CD4-positive, alpha-beta T cell treated with Interferon gamma for 1 hour (primary cell): Measurements from ENCODE around the gene NUDT16.

ENCODE experiments used
- DNase-seq: peaks from one replicate; pipeline ENCODE4 v3.0.0-alpha.2; 2020

The NUDT16 gene

DNA sequence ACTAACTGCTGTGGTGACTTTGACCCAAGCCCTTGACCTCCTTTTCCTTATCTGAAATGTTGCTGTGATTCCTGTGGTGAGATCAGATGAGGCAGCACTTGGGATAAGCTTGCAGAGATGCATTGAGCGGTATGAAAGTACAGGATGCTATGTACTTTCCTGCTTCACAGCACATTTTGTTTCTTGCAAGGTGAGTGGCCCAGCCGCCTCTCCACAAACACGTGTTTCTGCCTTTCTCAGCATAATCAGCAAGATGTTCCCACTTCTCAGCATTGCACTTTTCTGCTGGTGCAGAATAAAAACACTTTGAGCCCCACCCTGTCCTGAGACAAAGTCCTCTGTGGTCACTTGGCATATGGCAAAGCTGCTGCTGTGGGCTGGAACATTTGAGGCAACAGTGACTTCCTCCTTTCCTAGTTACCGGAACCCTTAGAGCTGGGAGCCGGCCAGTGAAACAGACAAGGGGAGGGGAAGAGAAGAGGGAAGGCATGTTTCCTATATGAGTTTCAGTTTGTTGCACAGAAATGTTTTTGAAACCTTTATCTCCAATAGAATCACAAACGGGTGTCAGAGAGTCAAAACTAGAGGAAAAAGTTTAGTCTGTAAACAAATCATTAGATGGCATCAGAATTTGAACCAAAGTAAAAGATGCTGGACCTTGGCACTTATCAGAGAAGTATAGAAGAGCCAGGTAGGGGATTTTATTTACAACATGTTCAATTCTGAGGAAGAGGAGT lies 5.0 kb downstream of the NUDT16 start:
- peak; percentile 47 for DNase-seq

DNA sequence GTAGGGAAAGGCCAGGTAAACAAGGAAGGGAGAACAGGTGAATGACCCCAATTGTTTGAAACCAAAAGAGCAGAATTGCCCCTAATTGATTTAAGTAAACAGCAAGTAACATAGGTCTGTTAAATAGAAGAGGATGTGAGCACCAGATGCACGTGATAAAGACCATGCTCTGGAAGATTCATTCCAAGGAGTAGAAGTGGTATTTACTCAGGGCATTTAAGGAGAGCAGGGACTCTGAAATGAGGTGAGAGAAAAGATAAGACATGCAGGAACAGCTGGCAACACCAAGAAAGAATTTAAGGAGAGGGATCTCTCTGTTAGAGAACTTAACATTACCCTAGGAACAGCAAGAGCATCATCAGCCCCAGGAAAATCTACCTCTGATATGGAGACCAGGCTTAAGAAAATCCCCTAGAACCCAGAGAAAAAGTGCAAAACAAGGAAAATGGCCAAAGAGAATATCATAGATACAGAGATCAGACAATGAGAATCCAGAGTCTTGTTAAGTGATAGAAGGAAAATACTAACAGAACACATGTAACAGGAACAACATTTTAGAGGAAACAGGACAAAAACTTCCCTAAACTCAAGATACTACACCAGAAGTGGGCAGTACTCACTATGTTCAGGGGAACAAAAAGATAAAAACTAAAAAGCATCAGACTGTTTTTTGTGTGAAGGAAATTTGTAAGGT lies 6.4 kb downstream of the NUDT16 start:
- DNase-seq, result no peak

DNA sequence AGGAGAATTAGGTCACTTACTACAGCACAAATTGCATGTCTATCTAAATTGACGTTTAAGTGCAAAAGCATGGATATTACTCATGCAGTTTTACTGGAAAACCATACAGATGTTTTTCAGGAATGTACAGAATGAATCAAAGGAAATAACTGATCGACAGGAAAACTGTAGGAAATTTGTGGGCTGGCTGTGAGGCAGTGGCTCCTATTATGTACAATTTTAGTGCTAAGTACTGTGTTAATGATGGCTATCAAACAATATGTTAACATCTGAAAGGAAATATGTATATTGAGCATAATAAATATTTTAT lies 6.9 kb downstream of the NUDT16 start:
- DNase-seq, result no peak

DNA sequence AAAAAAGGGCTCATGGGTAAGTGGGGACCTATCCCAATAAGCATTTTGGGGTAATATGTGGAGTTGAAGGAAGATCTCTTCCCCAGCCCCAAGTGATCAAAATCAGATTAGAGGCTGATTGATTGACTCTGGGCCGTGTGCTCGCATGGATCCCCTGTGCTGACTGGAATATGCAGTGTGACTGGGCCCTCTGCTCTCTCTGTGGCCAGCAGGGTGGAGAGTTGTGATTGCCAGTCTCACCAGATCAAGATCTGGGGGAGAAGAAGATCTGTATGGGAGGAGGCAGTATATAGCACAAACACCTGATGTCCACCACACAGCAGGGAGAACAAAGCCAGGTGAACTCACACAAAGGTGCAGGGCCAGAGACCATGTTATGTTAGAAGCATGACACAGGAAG lies 8.8 kb downstream of the NUDT16 start:
- no peak for DNase-seq

DNA sequence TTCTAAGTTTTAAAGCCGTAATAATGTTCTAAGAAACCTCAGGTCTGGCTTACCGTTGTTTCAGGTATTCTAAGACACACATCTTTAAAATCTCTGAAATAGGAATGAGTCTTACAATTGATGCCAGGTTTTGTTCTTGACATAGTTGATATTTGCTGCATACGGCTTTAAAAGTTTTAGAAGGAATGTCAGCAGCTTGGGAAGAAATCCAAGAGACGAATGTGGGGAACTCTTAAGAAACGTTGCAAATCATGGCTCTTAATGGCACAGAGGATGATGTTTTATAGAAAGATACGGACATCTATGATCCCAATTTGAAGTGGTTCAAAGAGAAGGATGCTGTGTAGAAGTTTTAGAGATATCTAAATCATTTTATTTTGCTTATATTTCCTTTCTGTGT lies 11.5 kb downstream of the NUDT16 start:
- DNase-seq, result no peak

DNA sequence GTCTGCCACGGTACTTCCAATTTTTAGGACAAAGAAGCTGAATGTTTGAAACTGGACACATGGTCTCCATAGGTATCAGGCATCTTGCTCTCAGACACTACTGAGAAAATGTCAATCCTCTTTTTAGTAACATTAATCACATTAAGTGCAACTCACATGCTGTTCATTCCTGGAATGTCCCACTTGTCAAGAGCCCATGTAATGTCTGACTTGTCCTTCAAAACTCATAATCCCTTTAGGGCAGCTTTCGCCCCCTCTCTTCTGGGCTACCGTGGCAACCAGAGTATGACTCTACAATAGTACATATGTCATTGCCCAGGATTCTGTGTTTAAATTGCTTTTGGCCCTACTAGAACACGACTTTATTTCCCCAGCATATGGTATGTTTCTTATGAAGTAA lies 12.3 kb downstream of the NUDT16 start:
- no peak for DNase-seq

DNA sequence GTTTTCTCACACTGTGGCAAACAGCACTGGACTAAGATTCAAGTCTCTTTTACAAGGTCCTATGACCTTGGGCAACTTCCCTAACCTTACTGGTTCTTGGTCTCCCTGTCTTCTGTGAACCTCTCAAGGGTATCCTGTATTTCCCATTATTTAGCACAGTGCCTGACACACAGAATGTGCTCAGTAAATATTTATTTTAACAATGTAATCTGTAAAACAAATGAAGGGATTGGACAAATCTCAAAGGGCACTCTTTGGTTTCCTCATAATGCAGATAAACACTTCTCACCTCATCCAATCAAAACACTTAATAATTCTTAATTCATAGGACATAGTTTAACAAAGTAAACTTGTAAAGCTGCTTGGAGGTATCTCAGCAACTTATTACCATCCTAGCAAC lies 12.8 kb downstream of the NUDT16 start:
- no peak for DNase-seq

DNA sequence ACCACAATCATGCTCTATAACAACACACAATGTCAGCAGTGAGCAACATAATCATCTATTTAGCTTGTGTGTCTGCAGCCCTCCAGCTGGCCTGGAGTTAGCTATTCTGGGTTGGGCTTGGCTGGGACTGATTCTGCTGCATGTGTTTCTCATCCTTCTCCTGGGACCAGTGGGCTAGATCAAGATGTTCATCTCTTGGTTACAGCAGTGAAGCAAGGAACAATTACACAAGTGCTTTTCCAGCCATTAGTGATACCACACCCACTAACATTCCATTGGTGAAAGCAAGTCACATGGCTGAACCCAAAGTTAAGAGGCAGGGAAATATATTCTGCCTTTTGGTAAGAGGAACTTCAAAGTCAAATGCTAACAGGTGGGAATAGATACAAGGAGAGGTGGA lies 14.6 kb downstream of the NUDT16 start:
- no peak for DNase-seq

DNA sequence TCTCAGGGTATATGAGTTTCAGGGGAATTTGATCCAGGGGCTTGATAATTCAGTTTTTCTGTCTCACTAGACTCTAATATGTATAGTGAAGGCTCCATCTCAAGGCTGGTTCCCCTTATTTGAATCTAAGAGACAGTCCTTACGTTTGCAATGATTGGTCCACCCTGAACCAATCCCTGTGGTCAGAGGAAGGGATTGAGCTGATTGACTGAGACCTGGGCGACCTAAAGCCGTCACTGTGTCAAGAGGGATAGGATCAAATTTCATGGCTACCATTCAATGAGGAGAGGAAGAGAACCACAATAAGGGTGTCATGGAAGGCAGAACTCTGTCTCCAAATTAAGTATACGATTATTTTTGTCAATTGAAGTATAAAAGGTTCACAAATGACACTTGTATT lies 16.3 kb downstream of the NUDT16 start:
- no peak for DNase-seq

DNA sequence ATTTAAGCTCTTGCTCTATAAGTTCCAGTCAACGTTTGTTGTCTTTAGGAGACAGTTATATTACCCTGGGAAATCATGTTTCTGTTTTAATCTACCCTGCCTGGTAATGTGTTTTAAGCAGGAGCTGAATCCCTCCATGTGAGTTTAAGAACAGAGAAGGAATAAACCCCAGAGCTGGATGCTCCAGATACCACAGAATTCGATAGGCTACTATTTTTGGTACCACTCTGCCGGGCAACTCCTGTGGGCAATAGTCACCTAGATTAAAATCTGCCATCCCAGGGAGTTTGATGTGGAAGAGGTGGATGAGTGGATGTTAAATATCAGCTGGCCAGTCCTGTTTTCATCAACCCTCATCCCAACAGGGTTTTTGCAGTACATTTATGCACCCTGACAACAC lies 20.4 kb downstream of the NUDT16 start:
- DNase-seq, result no peak

DNA sequence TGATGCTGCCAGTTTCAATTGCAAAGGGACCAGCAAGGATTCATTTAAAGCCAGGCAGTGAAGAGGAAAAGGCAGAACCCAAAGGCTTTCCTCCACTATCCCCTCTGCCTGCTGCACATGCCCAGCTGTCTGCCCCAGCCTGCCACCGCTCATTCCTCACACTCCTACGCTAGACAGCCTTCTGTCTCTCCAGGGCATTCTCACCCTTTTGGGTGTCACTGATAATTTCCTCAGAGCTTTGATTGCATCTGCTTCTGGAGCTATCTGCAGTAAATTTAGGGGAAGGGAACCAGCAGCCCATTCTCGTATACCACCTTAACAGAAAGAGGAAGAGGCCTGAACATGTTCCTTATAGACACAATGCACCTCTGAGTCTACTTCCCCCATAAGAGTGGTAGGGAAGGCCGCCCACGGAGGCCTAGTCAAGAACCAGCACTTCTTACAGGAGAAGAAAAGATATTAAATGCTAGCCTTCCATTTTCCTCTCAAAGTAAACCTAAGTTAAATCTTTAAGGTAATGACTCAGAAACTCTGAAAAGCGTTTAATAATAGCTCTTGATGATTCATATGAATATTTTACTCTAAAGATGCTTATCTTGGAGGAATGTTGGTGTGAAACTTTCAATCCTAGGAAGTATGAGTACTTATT lies 20.9 kb downstream of the NUDT16 start:
- no peak for DNase-seq

DNA sequence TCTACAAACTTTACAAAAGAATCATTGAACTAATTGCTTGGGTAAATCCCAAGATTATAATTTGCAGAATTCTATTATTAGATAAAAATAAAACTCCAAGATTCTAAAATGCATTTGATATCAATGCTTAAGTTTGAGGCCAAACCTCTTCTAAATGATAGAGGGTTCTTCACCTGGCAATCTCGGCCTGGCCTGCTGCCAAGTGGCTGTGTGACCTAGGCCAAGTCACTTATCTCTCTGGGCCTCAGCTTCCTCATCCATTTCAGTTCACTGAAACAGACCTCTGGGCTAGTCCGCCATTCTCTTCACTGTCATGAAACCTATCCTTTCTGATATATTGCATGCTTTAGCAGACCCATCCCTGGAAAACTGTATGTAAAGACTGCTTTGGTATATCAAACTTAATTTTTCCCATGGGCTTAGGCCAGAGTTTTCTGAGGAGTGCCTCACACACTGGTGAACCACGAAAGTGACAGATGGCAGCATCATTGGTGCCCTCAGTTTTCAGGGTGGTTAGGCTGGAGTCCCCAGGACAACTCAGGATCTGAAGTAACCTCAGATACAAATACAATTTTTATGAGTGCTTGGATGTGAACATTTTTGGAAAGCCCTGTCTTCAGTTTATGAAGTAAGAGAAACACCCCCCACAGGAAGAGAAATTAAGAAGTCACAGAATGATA lies 21.8 kb downstream of the NUDT16 start:
- DNase-seq, result no peak

DNA sequence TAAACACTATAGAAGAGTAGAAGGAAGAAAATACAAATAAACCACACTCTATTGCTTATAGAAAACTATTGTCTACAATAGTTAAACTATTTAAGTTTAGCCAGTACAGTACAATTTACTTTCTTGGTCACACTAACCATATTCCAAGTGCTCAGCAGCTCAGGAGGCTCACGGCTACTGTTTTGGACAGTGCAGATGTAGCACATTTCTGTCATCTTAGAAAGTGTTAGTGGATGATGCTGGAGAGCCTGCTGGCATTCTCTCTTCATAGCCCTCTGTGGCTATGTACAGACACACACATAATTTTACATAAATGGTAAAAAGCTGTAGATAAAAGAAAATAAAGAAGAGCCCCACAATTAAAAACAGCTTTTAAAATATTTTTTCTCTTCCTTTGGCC lies 23.8 kb downstream of the NUDT16 start:
- DNase-seq, result no peak

DNA sequence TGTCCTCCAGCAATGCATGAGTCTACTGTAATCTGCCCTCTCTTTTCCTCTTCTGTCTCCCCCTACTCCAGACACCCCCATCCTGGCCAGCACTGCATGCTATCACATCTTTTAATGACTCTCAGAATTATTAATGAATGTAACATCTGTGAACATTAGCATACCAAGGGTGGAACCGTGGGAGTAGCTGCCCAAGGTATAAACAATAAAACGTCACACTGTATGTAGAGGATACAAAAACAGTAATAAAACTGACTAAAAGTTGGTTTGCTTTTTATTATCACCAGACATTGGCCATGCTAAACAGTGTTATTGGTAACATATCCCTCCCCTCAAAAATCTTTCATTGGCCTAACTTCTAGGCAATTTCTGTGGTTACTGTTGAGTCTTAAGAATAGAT lies 24.7 kb downstream of the NUDT16 start:
- DNase-seq, result no peak

DNA sequence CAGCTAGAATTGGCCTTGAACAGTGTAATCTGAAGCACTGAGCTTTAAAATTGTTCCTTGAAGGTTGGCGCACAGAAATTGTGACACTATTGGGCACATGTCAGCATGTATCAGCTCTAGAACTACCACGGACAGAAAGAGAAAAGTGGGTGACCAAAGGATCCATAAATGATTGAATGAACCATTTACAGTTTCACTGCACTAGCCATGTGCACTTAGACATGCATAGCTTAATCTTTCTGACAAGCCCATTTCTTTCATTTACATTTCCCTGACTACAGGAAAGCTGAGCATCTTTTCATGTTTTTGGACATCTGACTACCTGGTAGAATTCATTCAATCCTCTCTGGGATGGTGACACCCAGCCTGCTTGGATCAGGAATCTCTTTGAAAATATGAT lies 36.2 kb downstream of the NUDT16 start:
- no peak for DNase-seq

DNA sequence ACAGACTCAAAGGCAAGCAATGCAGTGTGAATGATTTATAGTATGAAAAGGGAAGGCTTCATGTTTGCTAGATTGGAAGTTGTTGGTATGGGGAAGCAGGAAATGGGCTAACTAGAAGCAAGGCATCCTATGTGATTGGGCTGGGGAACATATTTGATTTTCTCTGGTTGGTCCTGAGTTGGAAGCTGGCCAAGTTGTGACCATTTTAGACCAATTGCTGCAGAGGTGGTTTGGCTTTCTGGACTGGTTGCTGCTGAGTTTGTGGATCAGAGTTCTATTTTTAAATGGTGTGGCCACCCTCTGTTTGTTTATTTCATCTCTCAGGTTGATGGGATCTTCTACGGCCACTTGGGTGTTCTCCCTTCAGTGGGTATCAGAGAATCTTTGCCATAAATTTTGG lies 39.7 kb downstream of the NUDT16 start:
- no peak for DNase-seq

DNA sequence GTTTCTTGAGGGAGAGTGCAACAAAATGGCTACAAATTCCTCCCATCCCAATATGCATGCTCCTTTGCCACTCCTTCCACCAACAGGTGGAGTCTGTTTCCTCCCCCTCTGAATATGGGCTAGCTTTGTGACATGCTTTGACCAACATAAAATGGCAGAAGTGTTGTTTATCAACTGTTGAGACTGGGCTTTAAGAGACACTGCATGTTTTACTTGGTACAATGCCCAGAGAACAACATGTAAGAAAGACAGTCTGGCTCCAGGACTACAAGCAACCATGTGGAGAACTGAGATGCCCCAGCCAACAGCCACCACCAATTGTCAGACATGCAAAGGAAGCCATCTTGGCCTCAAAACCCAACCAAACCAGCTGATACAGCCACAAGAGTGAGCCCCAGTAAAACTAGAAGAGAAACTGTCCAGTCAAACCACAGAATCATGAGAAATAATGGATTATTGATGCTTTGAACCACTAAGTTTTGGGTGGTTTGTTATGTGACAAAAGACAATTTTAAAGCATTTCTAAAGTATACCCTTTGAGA lies 40.5 kb downstream of the NUDT16 start:
- no peak for DNase-seq

DNA sequence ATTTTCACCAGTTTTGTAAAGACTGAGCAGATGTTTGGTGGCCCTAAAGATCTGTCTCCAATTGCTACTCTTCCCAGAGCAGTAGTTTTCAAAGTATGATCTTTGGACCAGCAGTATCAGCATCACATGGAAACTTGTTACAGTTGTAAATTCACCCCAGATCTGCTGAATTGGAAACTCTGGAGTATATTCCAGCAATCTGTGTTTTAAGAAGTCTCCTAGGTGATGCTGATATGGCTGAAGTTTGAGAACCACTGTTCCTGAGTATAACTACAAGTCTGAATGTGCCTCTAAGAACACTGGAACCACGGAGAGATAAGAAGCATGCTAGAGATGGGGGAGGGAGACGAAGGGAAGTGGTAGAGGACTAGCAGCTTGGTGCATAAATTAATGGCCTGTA lies 45.7 kb downstream of the NUDT16 start:
- no peak for DNase-seq

DNA sequence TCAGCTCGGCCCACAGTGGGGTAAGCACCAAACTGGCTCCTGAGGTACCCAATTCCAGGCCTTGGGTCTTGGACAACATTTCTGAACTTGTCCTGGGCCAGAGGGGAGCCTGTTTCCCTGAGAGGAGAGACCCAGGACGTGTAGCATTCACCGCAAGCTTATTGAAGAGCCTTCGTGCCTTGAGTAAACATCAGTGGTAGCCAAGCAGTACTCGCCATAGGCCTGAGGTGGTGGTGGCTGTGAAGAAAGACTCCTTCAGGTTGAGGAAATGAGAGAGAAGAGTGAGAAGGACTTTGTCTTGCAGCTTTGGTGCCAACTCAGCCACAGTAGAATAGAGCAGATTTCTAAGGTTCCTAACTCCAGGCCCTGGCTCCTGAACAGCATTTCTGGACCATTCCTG lies 50.2 kb downstream of the NUDT16 start:
- DNase-seq, result no peak

DNA sequence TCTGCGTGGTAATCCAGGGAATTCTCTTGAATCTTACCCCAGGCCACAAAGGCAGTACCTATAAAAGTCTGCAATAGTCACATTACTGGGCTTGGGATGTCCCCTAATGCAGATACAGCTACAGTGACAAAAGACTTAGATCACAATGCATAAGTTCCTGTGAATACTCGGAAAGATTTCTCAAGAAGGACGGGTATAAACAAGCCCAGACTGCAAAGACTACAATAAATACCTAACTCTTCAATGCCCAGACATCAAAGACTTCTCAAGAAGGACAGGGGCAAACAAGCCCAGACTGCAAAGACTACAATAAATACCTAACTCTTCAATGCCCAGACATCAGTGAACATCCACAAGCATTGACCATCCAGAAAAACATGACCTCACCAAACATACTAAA lies 50.9 kb downstream of the NUDT16 start:
- no peak for DNase-seq

DNA sequence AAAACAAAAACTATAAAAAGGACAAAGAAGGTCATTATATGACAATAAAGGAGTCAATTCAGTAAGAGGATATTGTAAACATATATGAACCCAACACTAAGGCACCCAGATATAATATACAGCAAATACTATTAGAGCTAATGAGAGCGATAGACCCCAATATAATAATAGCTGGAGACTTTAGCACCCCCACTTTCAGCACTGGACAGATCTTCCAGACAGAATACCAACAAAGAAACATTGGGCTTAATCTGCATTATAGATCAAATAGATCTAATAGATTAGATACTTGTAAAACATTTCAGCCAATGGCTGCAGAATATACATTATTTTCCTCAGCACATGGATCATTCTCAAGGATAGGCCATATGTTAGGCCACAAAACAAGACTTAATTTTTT lies 53.4 kb downstream of the NUDT16 start:
- no peak for DNase-seq
